H9 (cell line): ENCODE results near the gene CTPS1. TPM values are rescaled to one million over a fixed set of nuclear protein-coding genes. Genes with fewer than 3 reads are reported as not detected.
A peak's percentile ranks its signal among the peaks of the same experiment; 100 is the strongest.

ENCODE experiments used
- DNase-seq: peaks from one replicate; pipeline ENCODE4 v3.0.0-alpha.2; 2017
- H2AFZ ChIP-seq: one replicate; pipeline ENCODE4 v1.6.1; 2013; ENCODE audit warnings: mild to moderate bottlenecking, low read length, control low read depth, moderate library complexity
- H2AK5ac ChIP-seq: 2 replicates; pipeline ENCODE4 v1.6.1; 2013; ENCODE audit warnings: low read length, control low read depth, mixed read lengths; ENCODE audit not compliant: insufficient read length
- H2BK120ac ChIP-seq: one replicate; pipeline ENCODE4 v1.6.1; 2013; ENCODE audit warnings: low read depth, mild to moderate bottlenecking, low read length, control low read depth, inconsistent platforms; ENCODE audit not compliant: poor library complexity, severe bottlenecking
- H2BK12ac ChIP-seq: 2 replicates; pipeline ENCODE4 v1.6.1; 2013; ENCODE audit warnings: low read length, control low read depth, mixed read lengths, low read depth; ENCODE audit not compliant: insufficient read length
- H2BK15ac ChIP-seq: 2 replicates; pipeline ENCODE4 v1.6.1; 2013; ENCODE audit warnings: low read depth, low read length, control low read depth
- H2BK20ac ChIP-seq: one replicate; pipeline ENCODE4 v1.6.1; 2013; ENCODE audit warnings: low read depth, mild to moderate bottlenecking, low read length, control low read depth, inconsistent platforms; ENCODE audit not compliant: poor library complexity, severe bottlenecking
- H2BK5ac ChIP-seq: 2 replicates; pipeline ENCODE4 v1.6.1; 2013; ENCODE audit warnings: low read length, control low read depth, mixed read lengths; ENCODE audit not compliant: insufficient read length
- H3K14ac ChIP-seq: 2 replicates; pipeline ENCODE4 v1.6.1; 2013; ENCODE audit warnings: low read length, control low read depth; ENCODE audit not compliant: insufficient read depth
- H3K18ac ChIP-seq: 2 replicates; pipeline ENCODE4 v1.6.1; 2013; ENCODE audit warnings: low read depth, mild to moderate bottlenecking, mixed read lengths, low read length, control low read depth; ENCODE audit not compliant: insufficient read length
- H3K23ac ChIP-seq: 2 replicates; pipeline ENCODE4 v1.6.1; 2013; ENCODE audit warnings: low read length, control low read depth, mixed read lengths, low read depth; ENCODE audit not compliant: insufficient read length
- H3K23me2 ChIP-seq: 2 replicates; pipeline ENCODE4 v1.6.1; 2013; ENCODE audit warnings: low read depth, mild to moderate bottlenecking, mixed read lengths, low read length, control low read depth; ENCODE audit not compliant: insufficient read length, poor library complexity, severe bottlenecking
- H3K27ac ChIP-seq: 2 replicates; pipeline ENCODE4 v1.5.1; 2013; ENCODE audit warnings: low read length, control low read depth, mixed read lengths, low read depth; ENCODE audit not compliant: insufficient read length
- H3K27me3 ChIP-seq: 2 replicates; pipeline ENCODE4 v1.6.1; 2013; ENCODE audit warnings: low read length, control low read depth, inconsistent platforms; ENCODE audit not compliant: insufficient read depth
- H3K4ac ChIP-seq: 2 replicates; pipeline ENCODE4 v1.6.1; 2013; ENCODE audit warnings: low read depth, mild to moderate bottlenecking, control low read depth, inconsistent platforms, low read length, moderate library complexity
- H3K4me1 ChIP-seq: 2 replicates; pipeline ENCODE4 v1.6.1; 2013; ENCODE audit warnings: low read length, control low read depth, inconsistent platforms; ENCODE audit not compliant: insufficient read depth
- H3K4me2 ChIP-seq: 2 replicates; pipeline ENCODE4 v1.6.1; 2013; ENCODE audit warnings: low read length, control low read depth, mixed read lengths; ENCODE audit not compliant: insufficient read length, insufficient read depth
- H3K56ac ChIP-seq: 2 replicates; pipeline ENCODE4 v1.6.1; 2013; ENCODE audit warnings: low read depth, mild to moderate bottlenecking, mixed read lengths, low read length, control low read depth; ENCODE audit not compliant: insufficient read length
- H3K79me1 ChIP-seq: 2 replicates; pipeline ENCODE4 v1.6.1; 2013; ENCODE audit warnings: low read depth, mild to moderate bottlenecking, moderate library complexity, low read length, control low read depth, inconsistent platforms; ENCODE audit not compliant: insufficient read depth, poor library complexity, severe bottlenecking
- H3K79me2 ChIP-seq: 2 replicates; pipeline ENCODE4 v1.6.1; 2013; ENCODE audit warnings: low read length, control low read depth, inconsistent platforms; ENCODE audit not compliant: insufficient read depth
- H3K9ac ChIP-seq: 2 replicates; pipeline ENCODE4 v1.6.1; 2013; ENCODE audit warnings: low read length, control low read depth, mixed read lengths; ENCODE audit not compliant: insufficient read length; ENCODE audit errors: extremely low read depth
- H3K9me3 ChIP-seq: one replicate; pipeline ENCODE4 v1.6.1; 2013; ENCODE audit warnings: low read depth, low read length, inconsistent platforms; ENCODE audit not compliant: control insufficient read depth
- H3T11ph ChIP-seq: one replicate; pipeline ENCODE4 v1.6.1; 2013; ENCODE audit warnings: mild to moderate bottlenecking, low read length, control low read depth, inconsistent platforms
- H4K20me1 ChIP-seq: one replicate; pipeline ENCODE4 v1.6.1; 2013; ENCODE audit not compliant: control insufficient read depth, insufficient read length, insufficient read depth
- H4K5ac ChIP-seq: 2 replicates; pipeline ENCODE4 v1.6.1; 2013; ENCODE audit warnings: low read depth, mild to moderate bottlenecking, mixed read lengths, low read length, control low read depth; ENCODE audit not compliant: insufficient read length
- H4K8ac ChIP-seq: replicated peaks from 2 replicates; pipeline ENCODE4 v1.6.1; 2013; ENCODE audit warnings: low read length, control low read depth, mixed read lengths, low read depth; ENCODE audit not compliant: insufficient read length
- H4K91ac ChIP-seq: 2 replicates; pipeline ENCODE4 v1.6.1; 2013; ENCODE audit warnings: low read depth, mild to moderate bottlenecking, moderate library complexity, mixed read lengths, low read length, control low read depth; ENCODE audit not compliant: insufficient read length
- H3K27ac Mint-ChIP-seq, 3 experiments: 2 replicates in 2 of 3; 3 replicates in 1 of 3; pipeline ENCODE4 v1.8.0; 2020 to 2021; ENCODE audit warnings: mixed read lengths in 3 of 3, mild to moderate bottlenecking in 1 of 3, moderate library complexity in 1 of 3
- H3K27me3 Mint-ChIP-seq: 2 replicates; pipeline ENCODE4 v1.8.0; 2021; ENCODE audit warnings: low read depth, mild to moderate bottlenecking, moderate library complexity, mixed read lengths
- H3K36me3 Mint-ChIP-seq, 3 experiments: 2 replicates in 2 of 3; 3 replicates in 1 of 3; pipeline ENCODE4 v1.8.0; 2020 to 2021; ENCODE audit warnings: low read depth in 3 of 3, mixed read lengths in 3 of 3; ENCODE audit not compliant: insufficient read depth in 1 of 3
- H3K4me1 Mint-ChIP-seq, 2 experiments: 2 replicates each; pipeline ENCODE4 v1.8.0; 2020; ENCODE audit warnings: mixed read lengths in 2 of 2
- H3K4me3 Mint-ChIP-seq, 2 experiments: 2 replicates in 1 of 2; 3 replicates in 1 of 2; pipeline ENCODE4 v1.8.0; 2020 to 2021; ENCODE audit warnings: mild to moderate bottlenecking in 2 of 2, mixed read lengths in 2 of 2, moderate library complexity in 1 of 2
- H3K9me3 Mint-ChIP-seq, 2 experiments: 2 replicates in 1 of 2; 3 replicates in 1 of 2; pipeline ENCODE4 v1.8.0; 2020; ENCODE audit warnings: mild to moderate bottlenecking in 2 of 2, mixed read lengths in 2 of 2, moderate library complexity in 1 of 2
- CTCF ChIP-seq: fragments of 200-600 bp; sonication (generic); conservative IDR thresholded peaks from 3 replicates; pipeline ENCODE4 v1.8.0; 2021; ENCODE audit warnings: antibody characterized with exemption, mild to moderate bottlenecking
- WGBS: extraction: QIAGEN DNeasy Blood & Tissue Kit; methylation state at CpG from one replicate; pipeline ENCODE4 v1.1.7; 2013; ENCODE audit warnings: missing lambda C conversion rate, low lambda C conversion rate, mixed read lengths; ENCODE audit not compliant: insufficient read length; ENCODE audit errors: extremely low coverage; 5-methylcytosine and 5-hydroxymethylcytosine counted together
- total RNA-seq: library from RNA; stranded (reverse); gene quantifications from 2 replicates; pipeline ENCODE4 v1.2.1, GENCODE V29; 2021

Gene CTPS1
- total RNA-seq, 1 experiment from 2014 or later: 105 TPM

GRCh38 chr1:40978886-40979240 lies 633 bp upstream of the CTPS1 start:
- Mint-ChIP-seq H3K4me3 (peak overlapping the region; percentile 79 to 86), H3K27ac (0 out of 7 replicates have a peak overlapping the region, but pooled peaks of 1 of the 3 experiments have one; percentile 62), H3K36me3 (peaks cover 5 to 13% (median 9%) of the 10 kb centered on the region in 3 experiments; a peak in 5 of 7 replicates), H3K27me3 (no peaks in the 10 kb centered on the region), H3K4me1 (peaks cover 18 to 24% of the 10 kb centered on the region in 2 experiments), H3K9me3 (no peaks in the 10 kb centered on the region)
- H3T11ph ChIP-seq: no peak overlapping the region
- H2BK15ac ChIP-seq: no peak overlapping the region
- no peak overlapping the region for H4K5ac ChIP-seq
- no CpG with 5 or more reads among the region's 17 CpGs for whole genome bisulfite sequencing
- peak overlapping the region; percentile 53 for H3K4me2 ChIP-seq
- H3K23ac ChIP-seq: no peak overlapping the region
- no peak overlapping the region for H3K4ac ChIP-seq
- no peak overlapping the region for H4K8ac ChIP-seq
- peaks cover 21% of the 10 kb centered on the region for H3K79me2 ChIP-seq
- H4K20me1 ChIP-seq: no peaks in the 10 kb centered on the region
- H3K9me3 ChIP-seq: no peaks in the 10 kb centered on the region
- H3K79me1 ChIP-seq: no peaks in the 10 kb centered on the region
- no peak for DNase-seq
- H2AFZ ChIP-seq: no peak overlapping the region
- H2BK12ac ChIP-seq: no peak overlapping the region
- H3K9ac ChIP-seq: peak overlapping the region; percentile 45
- H3K18ac ChIP-seq: no peak overlapping the region
- H2BK120ac ChIP-seq: no peak overlapping the region
- no peak overlapping the region for H2AK5ac ChIP-seq
- no peak overlapping the region for H2BK20ac ChIP-seq
- no peak overlapping the region for H4K91ac ChIP-seq
- no peaks in the 10 kb centered on the region for H3K27me3 ChIP-seq
- TF ChIP-seq CTCF: no peak
- no peak overlapping the region for H2BK5ac ChIP-seq
- no peak overlapping the region for H3K56ac ChIP-seq
- H3K4me1 ChIP-seq: peaks cover 6% of the 10 kb centered on the region
- H3K27ac ChIP-seq: peak overlapping the region; percentile 5
- H3K23me2 ChIP-seq: peaks cover 7% of the 10 kb centered on the region
- H3K14ac ChIP-seq: peak overlapping the region; percentile 95
